ENCODE measurements around the gene C22orf23.

C22orf23 gene

DNA sequence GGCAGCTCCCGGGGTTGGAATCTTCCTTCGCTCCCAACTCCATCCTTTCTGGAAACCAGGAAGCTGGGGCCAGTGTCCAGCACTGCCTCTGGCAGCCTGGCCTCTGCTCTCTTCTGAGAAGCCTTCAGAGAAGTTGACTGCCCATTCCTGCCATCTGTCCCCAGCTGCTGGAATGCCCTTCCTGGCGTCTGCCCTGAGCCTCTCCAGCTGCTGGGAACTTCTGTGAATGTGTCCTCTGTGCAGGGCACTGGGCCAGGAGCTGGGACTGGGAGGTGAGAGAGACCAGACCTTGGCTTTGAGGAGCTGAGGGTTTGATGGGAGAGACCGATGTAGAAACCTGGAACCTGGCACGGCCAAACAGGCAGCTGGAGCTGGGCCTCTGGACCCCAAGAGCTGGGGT is 36.9 kb upstream of the C22orf23 start:
- H3K9me3 ChIP-seq (ENCODE audit: control insufficient read depth, insufficient read depth, low read length): no peaks in the 10 kb centered on the region
- H3K4me1 ChIP-seq (ENCODE audit: control insufficient read depth, insufficient read depth, low read length): peaks cover under 1% of the 10 kb centered on the region
- H3K27me3 ChIP-seq (ENCODE audit: control insufficient read depth, insufficient read depth, low read length): no peaks in the 10 kb centered on the region
- no peak overlapping the region for H3K4me3 ChIP-seq (ENCODE audit: low read depth, low read length)
- H3K36me3 ChIP-seq (ENCODE audit: control insufficient read depth, insufficient read depth, low read length): no peaks in the 10 kb centered on the region
- H3K9ac ChIP-seq (ENCODE audit: low read depth, low read length): no peak overlapping the region

DNA sequence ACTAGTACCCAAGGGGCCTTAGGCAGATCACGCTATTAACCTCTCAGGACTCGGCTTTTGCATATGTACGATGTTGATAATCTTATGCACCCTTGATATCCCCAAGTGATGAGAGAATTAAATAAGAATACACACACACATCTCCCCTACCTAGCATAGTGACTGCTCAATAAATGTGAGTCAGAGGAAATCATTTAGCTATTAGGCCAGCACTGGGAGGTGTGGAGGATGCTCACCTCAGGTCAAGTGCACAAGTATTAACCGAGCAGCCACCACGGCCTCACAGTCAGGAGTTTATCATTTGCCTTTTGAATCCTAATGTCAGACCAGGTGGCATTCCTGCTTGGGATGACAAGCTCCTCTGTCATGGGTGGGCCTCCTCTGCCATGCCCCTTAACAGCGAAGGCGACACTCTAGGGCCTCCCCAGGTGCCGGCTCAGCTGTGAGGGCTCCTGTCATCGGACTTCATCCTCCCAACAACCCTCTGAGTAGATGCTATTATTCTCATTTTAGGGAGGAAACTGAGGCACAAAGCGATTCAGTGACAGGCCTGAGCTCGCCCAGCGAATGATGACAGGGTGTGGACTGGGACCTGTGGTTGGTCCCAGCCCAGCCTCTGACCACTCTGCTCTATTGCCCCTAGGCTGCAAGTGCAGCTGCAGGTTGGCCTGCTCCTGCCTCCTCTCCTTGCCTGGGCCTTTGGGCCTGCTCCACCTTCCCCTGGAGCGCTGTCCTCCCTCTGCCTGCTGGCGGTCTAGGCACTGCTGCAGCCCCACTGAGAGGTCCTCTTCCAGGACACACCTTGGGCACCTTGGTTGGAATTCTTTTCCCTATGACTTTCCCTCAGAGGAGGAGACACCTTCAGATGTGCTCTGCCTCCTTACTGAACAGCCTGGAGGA is 36.0 kb upstream of the C22orf23 start:
- no peaks in the 10 kb centered on the region for H3K36me3 ChIP-seq (ENCODE audit: control insufficient read depth, insufficient read depth, low read length)
- H3K9me3 ChIP-seq (ENCODE audit: control insufficient read depth, insufficient read depth, low read length): no peaks in the 10 kb centered on the region
- H3K27me3 ChIP-seq (ENCODE audit: control insufficient read depth, insufficient read depth, low read length): peaks cover 2% of the 10 kb centered on the region
- no peak overlapping the region for H3K9ac ChIP-seq (ENCODE audit: low read depth, low read length)
- no peak overlapping the region for H3K4me3 ChIP-seq (ENCODE audit: low read depth, low read length)
- peaks cover 6% of the 10 kb centered on the region for H3K4me1 ChIP-seq (ENCODE audit: control insufficient read depth, insufficient read depth, low read length)

DNA sequence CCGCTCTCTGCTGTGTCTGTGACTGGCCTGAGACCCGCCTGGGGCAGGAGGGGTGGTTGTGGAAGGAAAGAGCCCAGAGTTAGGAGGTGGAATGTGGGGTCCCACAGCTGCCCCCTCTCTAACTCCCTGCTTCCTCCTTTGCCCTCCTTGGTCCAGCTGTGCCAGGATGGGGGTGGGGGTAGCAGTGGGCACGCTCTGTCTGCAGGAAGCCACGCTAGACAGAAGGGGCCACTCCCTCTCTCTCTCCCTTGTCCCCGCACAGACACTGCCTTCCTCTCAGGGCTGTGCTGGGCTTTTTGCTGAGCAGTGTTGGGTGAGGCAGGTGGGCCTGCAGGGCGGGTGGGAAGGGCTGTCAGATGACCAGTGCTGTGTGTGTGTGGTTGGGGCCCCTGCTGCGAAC is 33.0 kb upstream of the C22orf23 start:
- Histone ChIP-seq H3K4me3 (ENCODE audit: low read depth, low read length) (no peak overlapping the region), H3K9me3 (ENCODE audit: control insufficient read depth, insufficient read depth, low read length) (no peaks in the 10 kb centered on the region), H3K4me1 (ENCODE audit: control insufficient read depth, insufficient read depth, low read length) (peaks cover 8% of the 10 kb centered on the region), H3K9ac (ENCODE audit: low read depth, low read length) (no peak overlapping the region), H3K36me3 (ENCODE audit: control insufficient read depth, insufficient read depth, low read length) (no peaks in the 10 kb centered on the region), H3K27me3 (ENCODE audit: control insufficient read depth, insufficient read depth, low read length) (peaks cover 5% of the 10 kb centered on the region)

DNA sequence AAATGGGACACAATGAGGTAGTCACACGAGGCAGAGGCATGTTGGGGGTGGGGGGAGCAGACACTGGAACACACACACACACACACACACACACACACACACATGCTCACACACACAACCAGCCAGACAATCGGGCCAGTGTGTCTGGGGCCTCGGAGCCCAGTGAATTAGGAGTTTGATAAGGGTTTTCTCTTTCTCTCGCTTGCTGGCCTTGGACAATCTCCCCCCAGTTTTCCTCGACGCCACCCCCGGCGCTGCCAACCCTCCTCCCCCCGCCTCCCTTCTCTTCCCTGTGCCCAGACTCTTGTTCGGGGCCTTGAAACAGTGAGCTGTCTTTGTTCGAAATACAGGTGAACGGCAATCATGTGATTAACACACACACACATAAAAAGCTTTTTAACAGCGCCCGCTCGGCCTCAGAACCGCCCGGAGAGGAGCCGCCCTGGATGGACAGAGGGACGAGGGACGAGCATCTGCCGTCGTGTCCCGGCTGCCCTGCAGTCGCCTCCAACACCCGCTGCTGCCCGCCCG is 32.4 kb upstream of the C22orf23 start:
- Histone ChIP-seq H3K9me3 (ENCODE audit: control insufficient read depth, insufficient read depth, low read length) (no peaks in the 10 kb centered on the region), H3K4me3 (ENCODE audit: low read depth, low read length) (no peak overlapping the region), H3K27me3 (ENCODE audit: control insufficient read depth, insufficient read depth, low read length) (peaks cover 5% of the 10 kb centered on the region), H3K36me3 (ENCODE audit: control insufficient read depth, insufficient read depth, low read length) (no peaks in the 10 kb centered on the region), H3K9ac (ENCODE audit: low read depth, low read length) (no peak overlapping the region), H3K4me1 (ENCODE audit: control insufficient read depth, insufficient read depth, low read length) (peaks cover 8% of the 10 kb centered on the region)

DNA sequence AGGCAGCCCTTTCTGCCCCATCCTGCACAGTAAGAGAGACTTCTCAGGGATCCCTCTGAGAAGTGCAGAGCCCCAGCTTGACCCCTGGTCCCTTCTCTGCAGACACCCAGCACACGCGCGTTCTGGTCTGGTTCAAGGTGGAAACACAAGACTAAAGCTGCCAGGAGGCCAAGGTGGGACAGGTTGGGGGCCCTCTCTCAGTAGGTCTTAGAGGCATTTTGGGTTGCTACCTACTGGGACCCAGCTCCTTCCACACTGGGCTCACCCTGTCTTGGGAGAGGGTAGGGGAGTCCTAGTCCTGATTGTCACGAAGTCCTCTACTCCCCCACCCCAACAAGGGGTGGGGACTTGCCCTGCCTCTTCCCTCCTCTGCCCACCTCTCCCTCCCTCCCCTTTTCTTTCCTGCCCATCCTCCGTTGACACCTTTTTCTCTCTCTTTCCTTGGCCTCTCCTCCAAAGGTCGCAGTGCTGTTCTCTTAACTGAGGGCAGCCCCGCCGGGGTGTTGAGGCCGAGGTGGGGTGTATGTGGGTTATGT is 31.7 kb upstream of the C22orf23 start:
- Histone ChIP-seq H3K9me3 (ENCODE audit: control insufficient read depth, insufficient read depth, low read length) (no peaks in the 10 kb centered on the region), H3K36me3 (ENCODE audit: control insufficient read depth, insufficient read depth, low read length) (no peaks in the 10 kb centered on the region), H3K4me3 (ENCODE audit: low read depth, low read length) (no peak overlapping the region), H3K4me1 (ENCODE audit: control insufficient read depth, insufficient read depth, low read length) (peaks cover 8% of the 10 kb centered on the region), H3K27me3 (ENCODE audit: control insufficient read depth, insufficient read depth, low read length) (peaks cover 5% of the 10 kb centered on the region), H3K9ac (ENCODE audit: low read depth, low read length) (no peak overlapping the region)

DNA sequence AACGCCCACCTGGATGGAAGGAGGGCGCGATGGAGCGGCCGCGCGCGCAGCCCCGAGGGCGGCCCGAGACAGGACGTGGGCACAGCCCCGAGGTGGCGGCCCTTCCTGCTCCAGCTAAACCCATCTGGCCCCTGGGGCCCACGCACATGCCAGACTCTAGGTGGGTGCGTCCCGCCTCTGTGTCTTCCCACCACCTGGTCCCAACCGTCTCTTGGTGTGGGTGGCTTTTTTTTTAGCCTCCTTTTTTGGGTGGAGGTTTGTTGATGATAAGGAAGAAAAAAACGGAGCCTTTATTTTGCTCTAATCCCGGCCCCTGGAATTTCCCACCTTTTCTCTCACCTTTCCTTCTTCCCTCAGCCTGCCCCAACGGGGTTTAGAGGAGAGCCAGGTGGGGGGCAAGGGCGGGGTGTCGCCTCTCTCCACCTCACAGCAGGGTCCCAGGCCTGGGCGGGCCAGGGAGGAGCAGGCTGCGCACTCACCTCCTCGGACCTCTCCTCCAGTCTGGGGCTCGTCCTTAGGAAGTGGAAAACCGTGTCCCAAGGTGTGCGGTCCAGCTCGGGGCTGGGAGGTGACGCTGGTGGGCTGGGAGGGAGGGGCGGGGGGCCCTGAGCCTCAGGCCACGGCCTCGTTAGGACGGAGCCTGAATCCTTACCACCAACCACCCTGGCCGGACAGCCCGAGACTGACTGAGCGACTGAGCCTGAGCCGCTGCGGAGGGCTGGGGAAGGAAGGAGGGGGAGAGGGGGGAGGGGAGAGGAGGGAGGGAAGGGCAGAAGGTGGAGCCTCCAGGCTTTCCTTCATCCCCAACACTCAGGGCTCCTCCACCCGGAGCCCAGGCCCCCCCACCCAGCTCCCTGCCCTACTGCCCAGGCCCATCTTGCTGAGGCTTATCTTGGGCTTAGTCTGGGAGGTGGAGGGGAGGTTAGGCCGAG is 30.7 kb upstream of the C22orf23 start, which contains the start of gene SOX10:
TSS of gene SOX10 (minus strand) at position 696 of the 932 bp plus-strand sequence. CDS start 771 bp downstream, outside the sequence.
- H3K4me3 ChIP-seq (ENCODE audit: low read depth, low read length): peak within 1 kb of the TSS; percentile 66
- peak within 1 kb of the TSS; percentile 32 for H3K9ac ChIP-seq (ENCODE audit: low read depth, low read length)
- H3K36me3 ChIP-seq (ENCODE audit: control insufficient read depth, insufficient read depth, low read length): no peaks in the 10 kb centered on the region
- peaks cover 8% of the 10 kb centered on the region for H3K4me1 ChIP-seq (ENCODE audit: control insufficient read depth, insufficient read depth, low read length)
- no peaks in the 10 kb centered on the region for H3K9me3 ChIP-seq (ENCODE audit: control insufficient read depth, insufficient read depth, low read length)
- peaks cover 5% of the 10 kb centered on the region for H3K27me3 ChIP-seq (ENCODE audit: control insufficient read depth, insufficient read depth, low read length)

DNA sequence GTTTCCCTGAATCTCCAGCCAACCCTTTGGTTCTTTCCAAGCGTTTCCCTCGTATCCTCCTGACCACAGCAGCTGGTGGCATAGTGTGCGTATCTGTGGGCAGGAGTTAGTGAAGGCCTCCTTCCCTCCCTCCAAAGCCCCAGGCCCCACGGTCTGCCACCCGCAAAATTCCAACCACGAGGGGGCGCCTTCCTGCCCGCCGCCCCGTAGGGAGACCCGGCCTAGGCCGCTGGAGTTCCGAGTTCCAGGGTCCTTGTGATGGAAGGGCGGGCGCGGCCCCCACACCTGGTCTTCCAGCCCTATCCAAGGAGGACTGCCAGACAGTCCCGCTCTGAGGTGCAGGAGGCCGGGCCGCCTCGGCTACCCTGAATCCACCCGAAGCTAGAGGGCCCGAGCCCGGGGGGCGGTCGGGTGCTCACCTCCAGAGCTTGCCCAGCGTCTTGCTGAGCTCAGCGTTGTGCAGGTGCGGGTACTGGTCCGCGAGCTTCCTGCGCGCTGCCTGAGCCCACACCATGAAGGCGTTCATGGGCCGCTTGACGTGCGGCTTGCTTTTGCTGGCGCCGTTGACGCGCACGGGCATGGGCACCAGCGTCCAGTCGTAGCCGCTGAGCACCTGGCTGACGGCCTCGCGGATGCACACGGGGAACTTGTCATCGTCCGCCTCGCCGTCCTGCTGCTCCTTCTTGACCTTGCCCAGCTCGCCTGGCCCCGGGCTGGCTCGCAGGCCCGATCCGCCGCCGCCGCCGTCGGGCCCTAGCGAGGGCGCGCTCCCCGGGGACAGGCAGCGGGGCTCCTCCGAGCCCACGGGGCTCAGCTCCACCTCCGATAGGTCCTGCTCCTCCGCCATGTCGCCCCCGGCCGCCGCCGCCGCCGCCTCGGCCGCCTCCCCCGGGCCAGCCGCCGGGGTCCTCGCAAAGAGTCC is 29.8 kb upstream of the C22orf23 start:
- H3K9me3 ChIP-seq (ENCODE audit: control insufficient read depth, insufficient read depth, low read length): no peaks in the 10 kb centered on the region
- peaks cover 8% of the 10 kb centered on the region for H3K4me1 ChIP-seq (ENCODE audit: control insufficient read depth, insufficient read depth, low read length)
- no peak overlapping the region for H3K9ac ChIP-seq (ENCODE audit: low read depth, low read length)
- peak overlapping the region; percentile 66 for H3K4me3 ChIP-seq (ENCODE audit: low read depth, low read length)
- peaks cover 5% of the 10 kb centered on the region for H3K27me3 ChIP-seq (ENCODE audit: control insufficient read depth, insufficient read depth, low read length)
- no peaks in the 10 kb centered on the region for H3K36me3 ChIP-seq (ENCODE audit: control insufficient read depth, insufficient read depth, low read length)

DNA sequence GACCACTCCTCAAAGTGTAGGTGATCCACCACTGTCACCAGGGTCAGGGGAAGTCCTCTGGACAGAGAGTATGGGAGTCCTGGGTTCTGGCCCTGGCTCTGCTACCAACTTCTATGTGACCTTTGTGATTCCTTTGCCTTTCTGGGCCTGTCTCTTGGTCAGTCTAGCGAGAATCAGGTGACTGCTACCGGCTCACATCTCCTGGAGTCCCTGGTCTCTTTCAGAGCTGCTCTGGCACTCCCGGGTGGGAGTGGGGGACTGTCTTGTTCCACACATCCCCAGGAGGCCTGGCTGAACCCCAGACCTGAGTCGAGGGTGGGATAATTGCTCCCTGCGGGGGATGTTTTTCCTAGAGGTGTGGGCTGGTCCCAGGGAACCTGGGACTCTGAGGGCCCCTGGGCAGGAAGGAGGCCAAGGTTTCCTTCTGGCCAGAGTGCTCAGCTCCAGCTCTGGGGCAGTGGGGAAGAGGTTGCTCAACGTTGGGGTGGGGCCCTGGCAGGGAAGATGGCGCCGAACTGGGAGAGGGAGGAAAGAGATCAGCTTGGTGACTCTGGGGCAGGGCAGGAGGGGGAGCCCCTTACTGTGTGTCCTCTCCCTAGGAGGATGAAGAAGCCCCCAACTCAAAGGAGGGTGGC is 28.9 kb upstream of the C22orf23 start:
- H3K27me3 ChIP-seq (ENCODE audit: control insufficient read depth, insufficient read depth, low read length): peaks cover 5% of the 10 kb centered on the region
- H3K4me1 ChIP-seq (ENCODE audit: control insufficient read depth, insufficient read depth, low read length): peaks cover 8% of the 10 kb centered on the region
- no peak overlapping the region for H3K9ac ChIP-seq (ENCODE audit: low read depth, low read length)
- H3K4me3 ChIP-seq (ENCODE audit: low read depth, low read length): peak overlapping the region; percentile 8
- no peaks in the 10 kb centered on the region for H3K36me3 ChIP-seq (ENCODE audit: control insufficient read depth, insufficient read depth, low read length)
- H3K9me3 ChIP-seq (ENCODE audit: control insufficient read depth, insufficient read depth, low read length): no peaks in the 10 kb centered on the region

DNA sequence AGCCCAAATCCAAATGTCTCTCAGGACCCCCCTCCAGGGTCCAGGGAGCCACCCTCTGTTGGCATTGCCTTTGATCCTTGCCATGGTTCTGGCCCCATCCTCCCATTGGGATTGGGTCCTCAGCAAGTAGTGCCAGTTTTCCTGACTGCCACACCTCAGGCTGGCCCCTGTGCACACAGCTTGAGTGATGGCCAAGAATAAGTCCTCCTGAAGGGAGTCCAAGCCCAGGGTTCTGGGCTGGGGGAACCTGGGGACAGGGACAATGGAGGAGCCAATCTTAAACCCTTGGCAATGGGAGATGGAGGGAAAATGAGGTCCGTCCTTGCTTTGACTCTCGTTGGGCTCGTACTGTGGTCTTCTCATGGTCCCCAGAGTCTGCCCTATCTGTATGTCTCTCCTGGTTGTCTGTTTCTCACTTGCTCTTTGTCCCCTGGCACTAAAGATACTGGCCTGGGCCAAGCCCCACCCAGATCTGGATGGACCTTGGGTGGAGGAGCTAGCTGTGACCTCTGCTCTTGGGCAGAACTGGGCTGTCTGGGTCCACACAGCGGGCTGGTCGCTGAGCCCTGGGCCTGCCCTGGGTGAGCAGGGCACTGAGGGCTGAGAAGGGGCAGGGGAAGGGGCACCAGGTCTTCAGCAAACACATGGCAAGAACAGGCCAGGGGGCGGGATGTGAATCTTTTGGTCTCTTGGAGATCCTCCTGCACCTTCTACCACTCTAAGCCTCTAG is 28.0 kb upstream of the C22orf23 start:
- peaks cover 5% of the 10 kb centered on the region for H3K27me3 ChIP-seq (ENCODE audit: control insufficient read depth, insufficient read depth, low read length)

DNA sequence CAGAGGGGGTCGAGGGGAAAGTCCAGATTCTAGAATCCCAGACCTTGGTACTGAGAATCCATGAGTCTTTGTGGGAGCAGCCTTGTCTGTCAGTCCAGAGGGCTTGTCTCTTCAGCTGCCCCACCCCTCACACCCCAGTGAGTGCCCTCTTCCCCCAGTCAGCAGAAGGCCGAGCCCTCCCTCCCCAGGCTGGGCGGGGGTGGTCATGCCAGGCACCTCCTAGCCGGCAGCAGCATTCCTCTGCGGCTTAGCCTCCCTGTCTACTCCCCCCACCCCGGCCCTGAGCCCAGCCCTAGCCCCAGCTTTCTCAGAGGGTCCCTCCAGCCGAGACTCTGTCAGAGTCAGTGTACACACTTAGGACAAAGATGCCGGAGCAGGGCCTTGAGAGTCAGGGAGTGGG is 26.4 kb upstream of the C22orf23 start:
- Histone ChIP-seq H3K27me3 (ENCODE audit: control insufficient read depth, insufficient read depth, low read length) (peaks cover 3% of the 10 kb centered on the region), H3K4me1 (ENCODE audit: control insufficient read depth, insufficient read depth, low read length) (peaks cover 5% of the 10 kb centered on the region), H3K9ac (ENCODE audit: low read depth, low read length) (no peak overlapping the region), H3K4me3 (ENCODE audit: low read depth, low read length) (no peak overlapping the region), H3K36me3 (ENCODE audit: control insufficient read depth, insufficient read depth, low read length) (peaks cover 13% of the 10 kb centered on the region), H3K9me3 (ENCODE audit: control insufficient read depth, insufficient read depth, low read length) (no peaks in the 10 kb centered on the region)

More for the DNA sequence above, 28.0 kb upstream of the C22orf23 start:
- no peak overlapping the region for H3K4me3 ChIP-seq (ENCODE audit: low read depth, low read length)
- H3K9ac ChIP-seq (ENCODE audit: low read depth, low read length): no peak overlapping the region
- H3K36me3 ChIP-seq (ENCODE audit: control insufficient read depth, insufficient read depth, low read length): peaks cover 4% of the 10 kb centered on the region
- H3K4me1 ChIP-seq (ENCODE audit: control insufficient read depth, insufficient read depth, low read length): peaks cover 8% of the 10 kb centered on the region
- H3K9me3 ChIP-seq (ENCODE audit: control insufficient read depth, insufficient read depth, low read length): no peaks in the 10 kb centered on the region
